SIG-M5 (cell line): ENCODE measurements around the gene EEFSEC.

Source experiments
- DNase-seq: peaks from one replicate; lab custom pipeline; 2025; lab: John Stamatoyannopoulos, UW

Gene EEFSEC

GRCh38 chr3:128290484-128290883 lies 137.2 kb downstream of the EEFSEC start:
- DNase-seq, result no peak

- no peak for DNase-seq
These were observed 140.6 kb downstream of the EEFSEC start for GRCh38 chr3:128293930-128294329.

- DNase-seq, result no peak
These were observed 141.8 kb downstream of the EEFSEC start for GRCh38 chr3:128294999-128295468.

DNA sequence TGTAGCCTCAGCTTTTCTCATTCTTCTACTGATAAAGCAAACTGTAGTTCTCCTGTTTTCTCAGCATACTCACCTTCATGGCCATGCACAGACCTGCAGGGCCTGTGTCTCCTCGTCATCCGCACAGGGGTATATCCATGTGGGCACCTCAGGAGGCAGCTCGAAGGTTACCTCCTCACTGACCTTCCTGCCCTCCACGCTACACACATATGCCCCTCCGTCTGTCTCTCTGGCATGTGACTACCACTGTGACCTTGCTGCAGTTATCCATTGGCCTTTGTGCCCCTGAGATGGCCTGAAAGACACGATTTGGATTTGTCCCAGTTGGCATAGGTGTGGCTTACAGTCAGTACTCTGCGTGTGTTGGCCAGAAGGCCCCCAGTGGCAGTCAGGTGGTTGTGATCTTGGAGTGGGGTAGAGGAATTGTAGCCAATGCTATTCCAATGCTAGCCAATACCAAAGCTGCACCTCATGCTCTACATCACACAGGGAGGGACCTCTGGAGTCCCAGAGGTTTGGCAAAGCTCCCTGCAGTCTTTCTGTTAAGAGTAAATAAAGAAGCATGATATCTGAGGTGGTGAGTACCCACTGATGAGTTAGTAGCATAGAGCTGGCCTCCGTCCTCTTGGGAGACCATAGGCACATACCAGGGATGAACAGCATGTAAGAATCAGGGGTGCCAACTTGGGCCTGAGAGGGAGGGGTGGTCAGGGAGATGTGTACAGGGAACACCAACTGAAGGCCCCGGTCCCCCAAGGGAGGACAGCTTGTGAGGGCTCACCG lies 143.4 kb downstream of the EEFSEC start:
- DNase-seq, result no peak

DNA sequence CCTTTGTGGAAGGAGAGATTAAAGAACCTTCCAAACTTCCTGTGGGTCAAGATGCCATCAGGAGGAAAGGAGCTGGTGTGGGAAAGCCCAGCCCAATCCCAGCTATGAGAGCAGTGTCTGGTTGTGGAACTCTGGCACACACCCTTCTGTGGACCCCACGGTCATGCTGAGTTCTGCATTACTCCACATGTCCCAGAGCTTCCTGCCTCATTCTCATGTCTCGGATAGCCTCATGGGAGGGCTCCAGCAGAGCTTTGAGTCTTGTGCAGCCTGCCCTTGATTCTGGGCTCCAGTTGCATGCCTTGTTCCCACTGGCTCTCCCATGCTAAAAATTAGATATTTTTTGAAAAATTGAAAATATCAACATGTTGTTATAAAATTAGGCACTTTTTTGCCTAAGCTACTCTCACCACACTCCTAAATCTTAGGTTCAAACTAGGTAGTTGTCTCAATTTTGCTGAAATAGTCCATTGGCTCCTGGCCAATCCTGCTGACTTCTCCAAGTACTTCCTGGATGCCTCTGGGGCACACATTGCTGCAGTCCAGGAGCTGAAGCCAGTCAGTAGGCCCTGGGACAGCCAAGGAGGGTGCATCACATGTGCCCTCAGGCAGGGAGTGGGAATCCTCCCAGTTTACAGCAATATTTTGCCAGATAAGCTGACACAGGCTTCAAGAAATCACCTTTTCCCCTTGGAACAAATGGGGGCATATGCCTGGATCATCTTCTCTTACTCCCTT lies 144.3 kb downstream of the EEFSEC start:
- DNase-seq, result no peak

- no peak for DNase-seq
These were observed 148.1 kb downstream of the EEFSEC start for GRCh38 chr3:128301186-128302023.

GRCh38 chr3:128306481-128306880 lies 153.2 kb downstream of the EEFSEC start:
- no peak for DNase-seq

GRCh38 chr3:128307029-128307633 lies 153.8 kb downstream of the EEFSEC start:
- no peak for DNase-seq

DNA sequence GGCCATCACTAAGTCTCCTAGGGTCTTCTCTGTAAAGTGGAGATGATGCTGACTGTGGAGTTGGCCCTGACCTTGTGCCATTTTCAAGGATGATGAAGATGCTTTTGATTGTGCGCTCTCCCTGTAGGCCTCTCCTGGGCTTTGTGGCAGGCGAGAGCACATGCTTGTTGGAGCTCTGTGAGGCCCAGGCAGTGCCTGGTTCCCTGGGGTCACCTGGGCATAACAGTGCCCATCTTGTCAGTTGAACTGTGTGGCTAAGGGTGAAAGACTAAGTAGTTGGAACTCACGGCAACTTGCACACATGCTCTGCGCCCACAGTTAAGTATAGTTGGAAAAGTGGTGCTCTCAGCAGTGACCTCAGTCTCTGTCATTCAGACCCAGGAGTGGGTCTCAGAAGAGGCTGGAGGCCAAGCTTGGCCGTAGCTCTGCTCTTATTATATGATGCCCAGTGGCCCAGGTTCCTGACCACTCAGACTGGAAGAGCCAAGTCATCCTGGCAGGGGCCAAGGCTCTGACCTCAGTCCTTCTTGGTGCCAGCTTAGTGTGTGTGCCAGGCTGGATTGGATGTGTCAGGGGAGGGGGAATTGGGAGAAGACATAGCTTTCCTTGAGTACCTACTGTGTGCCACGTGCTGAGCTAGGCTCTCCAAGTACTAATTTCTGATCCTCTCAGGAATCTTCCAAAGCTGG lies 154.6 kb downstream of the EEFSEC start:
- no peak for DNase-seq

DNA sequence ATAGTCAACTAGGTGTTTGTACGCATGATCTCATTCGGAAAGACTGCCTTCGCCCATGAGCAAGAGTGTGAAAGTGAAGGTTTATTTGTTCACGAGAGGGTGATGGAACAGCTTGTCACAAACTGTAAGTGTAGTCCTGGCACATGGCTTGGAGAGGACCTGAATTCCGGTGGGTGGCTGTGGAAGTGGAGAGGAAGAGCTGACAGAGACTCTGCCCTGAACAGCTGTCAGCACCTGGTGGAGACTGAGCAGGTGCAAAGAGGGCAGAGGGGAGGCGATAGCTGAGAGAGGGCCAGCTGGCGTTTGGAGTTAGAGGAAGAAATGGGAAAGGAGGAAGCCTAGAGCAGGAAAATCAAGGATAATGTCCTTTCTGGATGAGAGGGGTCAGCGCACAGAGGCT lies 155.7 kb downstream of the EEFSEC start:
- DNase-seq, result no peak

DNA sequence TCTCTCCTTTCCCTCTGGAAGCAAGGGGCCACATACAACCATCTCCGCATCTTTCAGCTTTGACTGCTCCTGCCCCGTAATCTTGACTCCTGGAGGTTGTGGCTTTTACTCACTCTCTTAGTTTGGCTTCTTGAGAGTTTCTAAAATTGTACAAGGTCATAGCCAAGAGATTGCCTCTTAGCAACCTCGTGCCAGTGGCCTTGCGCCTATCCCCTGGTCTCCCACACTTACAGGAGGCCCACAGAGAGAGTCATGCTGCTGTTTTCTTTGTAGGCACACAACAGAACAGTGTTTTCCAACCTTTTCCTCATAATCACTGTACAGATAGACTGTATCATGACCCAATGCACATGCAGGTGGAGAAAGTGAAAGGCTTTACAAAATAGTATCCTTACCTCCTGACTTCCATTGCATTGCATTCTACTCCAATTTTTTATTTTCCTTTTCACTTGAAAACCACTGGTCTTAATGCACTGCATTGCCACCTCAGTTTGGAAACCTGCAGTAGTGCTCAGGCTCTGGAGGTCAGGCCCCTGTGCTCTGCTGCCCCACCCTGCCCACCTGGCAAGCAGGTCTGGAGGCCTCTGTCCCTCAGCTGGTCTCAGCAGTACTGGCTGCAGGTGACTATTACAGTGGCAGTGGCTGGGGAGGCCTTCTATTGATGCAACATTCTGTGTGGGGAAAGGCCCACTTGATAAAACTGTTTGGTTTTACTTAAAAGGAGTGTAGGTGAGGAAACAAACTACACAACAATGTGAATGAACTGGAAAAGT lies 157.2 kb downstream of the EEFSEC start:
- no peak for DNase-seq

DNA sequence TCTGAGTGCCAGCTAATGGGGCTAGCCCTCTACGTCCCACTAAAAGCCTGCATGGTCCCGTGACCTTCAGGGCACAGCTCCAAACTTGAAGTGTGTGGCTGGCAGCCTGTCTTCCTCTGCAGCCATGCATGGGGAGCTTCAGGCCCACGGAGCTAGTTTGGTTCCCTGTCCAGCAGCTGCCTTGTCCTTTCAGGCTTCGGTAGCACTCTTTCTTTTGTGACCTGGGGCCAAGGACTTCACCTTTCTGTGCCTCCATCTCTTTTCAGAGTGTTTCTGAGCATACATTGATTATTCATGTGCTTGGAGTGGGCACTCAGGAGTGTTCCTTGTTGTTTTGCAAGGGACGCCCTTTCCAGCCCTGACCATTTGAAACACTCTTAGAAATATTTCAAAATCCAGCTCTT lies 158.2 kb downstream of the EEFSEC start:
- DNase-seq, result no peak

GRCh38 chr3:128312271-128312670 lies 159.0 kb downstream of the EEFSEC start:
- DNase-seq, result no peak

- DNase-seq, result no peak
These were observed 159.9 kb downstream of the EEFSEC start for GRCh38 chr3:128313071-128313725.

GRCh38 chr3:128313935-128314334 lies 160.7 kb downstream of the EEFSEC start:
- DNase-seq, result no peak

- no peak for DNase-seq
These were observed 162.0 kb downstream of the EEFSEC start for GRCh38 chr3:128315313-128315712.

DNA sequence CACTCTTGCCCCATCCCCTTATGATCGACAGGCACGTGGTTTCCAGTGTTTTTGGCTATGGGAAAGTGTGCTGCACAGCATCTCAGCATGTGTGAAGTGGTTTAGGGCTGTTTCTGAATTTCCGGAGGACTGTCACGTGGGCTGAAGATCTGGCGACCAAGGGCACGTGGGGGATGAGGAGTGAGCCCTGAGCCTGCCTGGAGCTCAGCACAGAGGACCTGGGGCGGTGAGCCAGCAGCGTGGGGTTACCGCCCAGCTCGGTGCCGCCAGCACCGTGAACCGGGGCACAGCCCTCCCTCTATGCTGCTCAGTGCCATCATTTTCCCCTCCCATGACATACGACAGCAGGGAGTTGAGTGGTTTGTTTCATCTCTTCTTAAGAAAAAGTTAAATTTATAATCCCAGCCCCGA lies 163.2 kb downstream of the EEFSEC start:
- DNase-seq, result no peak

- DNase-seq, result no peak
These were observed 163.9 kb downstream of the EEFSEC start for GRCh38 chr3:128317101-128317697.

DNA sequence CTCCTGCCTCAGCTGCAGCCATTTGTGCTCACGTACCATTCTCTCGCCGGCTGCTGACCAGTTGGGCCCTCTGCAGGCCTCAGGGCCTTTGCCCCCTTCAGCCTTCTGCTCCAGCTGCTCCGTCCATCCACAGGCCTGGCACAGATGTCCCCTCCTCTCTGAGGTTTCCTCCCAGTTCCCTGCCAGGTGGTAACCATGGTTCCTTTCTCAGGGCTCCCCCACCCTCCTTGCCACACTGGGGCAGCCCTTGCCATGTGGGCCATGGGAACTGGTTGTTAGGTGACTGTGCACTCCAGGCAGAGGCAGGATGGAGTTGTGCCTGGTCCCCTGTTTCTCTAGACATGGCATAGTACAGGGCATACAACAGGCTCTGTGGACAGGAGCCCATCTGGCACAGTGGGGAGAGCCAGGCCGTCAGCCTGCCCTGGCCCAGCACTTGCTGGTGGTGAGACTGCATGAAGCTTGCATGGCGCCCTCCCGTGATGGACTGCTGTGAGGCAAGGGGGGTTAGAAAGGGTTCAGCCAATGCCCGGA lies 164.5 kb downstream of the EEFSEC start:
- no peak for DNase-seq
